Choroid plexus epithelial cell (primary cell): ENCODE data around the gene GALNT12.

ENCODE experiments used
- DNase-seq: peaks from one replicate; pipeline ENCODE4 v3.0.0-alpha.2; 2010; ENCODE audit warnings: low read depth
- H3K4me3 ChIP-seq: 2 replicates; pipeline ENCODE4 v1.5.1; 2011; ENCODE audit warnings: low read depth, mild to moderate bottlenecking, control low read depth, low read length, moderate library complexity
- CTCF ChIP-seq: conservative IDR thresholded peaks from 2 replicates; pipeline ENCODE4 v1.5.1; 2011; ENCODE audit warnings: low read depth, mild to moderate bottlenecking, control low read depth, inconsistent platforms, low read length, moderate library complexity

The GALNT12 gene

GRCh38 chr9:98801969-98802371 lies 5.5 kb upstream of the GALNT12 start:
- no peak overlapping the region for H3K4me3 ChIP-seq
- DNase-seq, result no peak
- TF ChIP-seq CTCF, result no peak

- DNase-seq, result no peak
- no peak for TF ChIP-seq CTCF
- no peak overlapping the region for H3K4me3 ChIP-seq
Measured at GRCh38 chr9:98804083-98804482, 3.4 kb upstream of the GALNT12 start.

- DNase-seq, result peak; percentile 87
- no peak for TF ChIP-seq CTCF
Measured at GRCh38 chr9:98805506-98806272, 1.8 kb upstream of the GALNT12 start.

GRCh38 chr9:98806394-98807035 lies 955 bp upstream of the GALNT12 start:
- no peak overlapping the region for H3K4me3 ChIP-seq
- DNase-seq, result peak; percentile 36
- TF ChIP-seq CTCF, result peak; percentile 39

More at GRCh38 chr9:98805506-98806272, 1.8 kb upstream of the GALNT12 start:
- H3K4me3 ChIP-seq, result no peak overlapping the region

DNA sequence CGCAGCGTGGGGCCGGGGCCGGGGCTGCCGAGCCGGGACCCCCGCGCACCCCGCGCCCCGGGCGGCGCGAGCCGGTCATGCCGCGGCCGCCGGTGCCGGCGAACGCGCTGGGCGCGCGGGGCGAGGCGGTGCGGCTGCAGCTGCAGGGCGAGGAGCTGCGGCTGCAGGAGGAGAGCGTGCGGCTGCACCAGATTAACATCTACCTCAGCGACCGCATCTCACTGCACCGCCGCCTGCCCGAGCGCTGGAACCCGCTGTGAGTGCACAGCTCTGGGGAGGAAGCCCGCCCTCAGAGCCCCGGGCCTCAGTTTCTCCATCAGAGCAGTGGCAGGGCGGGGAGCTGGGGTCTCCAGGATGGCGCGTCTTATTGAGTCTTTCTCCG lies 335 bp downstream of the GALNT12 start:
- TF ChIP-seq CTCF, result no peak
- no peak for DNase-seq
- peak overlapping the region; percentile 63 for H3K4me3 ChIP-seq

DNA sequence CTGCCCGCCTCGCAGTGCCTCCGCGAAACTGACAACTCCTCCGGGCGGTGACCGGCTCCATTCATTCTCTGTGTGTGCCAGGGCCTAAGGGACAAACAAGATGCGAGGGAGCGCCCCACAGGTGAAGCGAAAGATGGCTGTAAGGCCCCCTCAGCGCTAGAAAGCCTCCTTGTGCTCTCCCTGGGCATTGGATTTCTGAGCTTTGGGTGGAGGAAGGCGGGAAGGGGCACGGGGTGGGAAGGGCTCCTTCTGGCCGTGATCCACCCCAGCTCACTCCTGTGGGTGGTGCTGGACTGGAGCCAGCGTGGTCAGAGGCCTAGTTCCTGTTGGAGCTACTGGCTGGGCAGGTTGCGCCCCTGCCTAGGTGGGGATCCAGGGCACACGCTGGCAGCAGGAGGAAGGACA lies 943 bp downstream of the GALNT12 start:
- no peak for TF ChIP-seq CTCF
- H3K4me3 ChIP-seq, result peak overlapping the region; percentile 63
- DNase-seq, result no peak

DNA sequence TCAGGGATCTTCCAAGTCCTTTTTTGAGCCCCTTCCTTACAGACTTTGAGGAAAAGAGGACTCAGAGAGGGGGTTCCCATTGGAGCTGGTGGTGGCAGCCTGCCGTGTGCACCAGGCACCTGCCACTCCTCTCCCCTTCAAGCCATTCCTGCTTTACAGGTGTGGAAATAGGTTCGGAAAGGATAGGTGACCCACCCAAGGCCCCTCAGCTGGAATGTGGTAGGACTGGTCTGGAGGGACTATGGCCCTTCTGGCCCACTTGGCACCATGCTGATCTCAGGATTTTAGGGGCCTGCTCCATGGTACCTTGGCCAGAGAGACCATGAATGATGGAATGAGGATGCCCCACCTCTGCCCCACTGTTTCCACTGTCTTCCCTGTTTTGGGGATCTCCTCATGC lies 1.4 kb downstream of the GALNT12 start:
- H3K4me3 ChIP-seq, result no peak overlapping the region
- no peak for DNase-seq
- no peak for TF ChIP-seq CTCF
